ENCODE results near the gene RHOBTB3. TPM values are rescaled to one million over a fixed set of nuclear protein-coding genes. Genes with fewer than 3 reads are reported as not detected.

RHOBTB3 gene
- total and polyA plus RNA-seq, 7 donors = 12.3 to 151 (median 75.6) TPM

- no peaks in the 10 kb centered on the region for H3K9me3 ChIP-seq
- peaks cover 0 to 68% (median 38%) of the 10 kb centered on the region in 4 donors for H3K4me1 ChIP-seq
- no peak for DNase-seq
- H3K36me3 ChIP-seq = no peaks in the 10 kb centered on the region
- no peak for TF ChIP-seq POLR2A (IDR thresholded peaks at IDR 0.05)
- no peak for TF ChIP-seq EP300 (IDR thresholded peaks at IDR 0.05)
- no peak for TF ChIP-seq CTCF (IDR thresholded peaks at IDR 0.05)
- TF ChIP-seq POLR2AphosphoS5 (IDR thresholded peaks at IDR 0.05) = no peak
- H3K27ac ChIP-seq = peak overlapping the region; percentile 24 to 98 (median 68)
- WGBS, 2 donors = 77 to 89% methylated on average over 4 of the region's 4 CpGs
- H3K27me3 ChIP-seq = no peaks in the 10 kb centered on the region
- no peak overlapping the region for H3K4me3 ChIP-seq
- intact Hi-C loops (cut with DNase I) = no loop called here
These were observed 5.0 kb upstream of the RHOBTB3 start for GRCh38 chr5:95725937-95726810.

GRCh38 chr5:95726811-95727763, 4.0 kb upstream of the RHOBTB3 start:
- H3K9me3 ChIP-seq = no peaks in the 10 kb centered on the region
- H3K36me3 ChIP-seq = no peaks in the 10 kb centered on the region
- no peaks in the 10 kb centered on the region for H3K27me3 ChIP-seq
- DNase-seq = no peak
- H3K27ac ChIP-seq = peak overlapping the region; percentile 24 to 98 (median 68)
- intact Hi-C loops (cut with DNase I) = no loop called here
- peaks cover 0 to 60% (median 33%) of the 10 kb centered on the region in 4 donors for H3K4me1 ChIP-seq
- 68 to 79% methylated on average over 5 of the region's 5 CpGs for WGBS, 2 donors
- TF ChIP-seq EP300 (IDR thresholded peaks at IDR 0.05) (no peak), CTCF (IDR thresholded peaks at IDR 0.05) (no peak), POLR2AphosphoS5 (IDR thresholded peaks at IDR 0.05) (no peak), POLR2A (IDR thresholded peaks at IDR 0.05) (no peak)
- H3K4me3 ChIP-seq = no peak overlapping the region

- Histone ChIP-seq H3K9me3 (no peaks in the 10 kb centered on the region), H3K27ac (peak overlapping the region in 3 of 4 donors; percentile 43 to 98 (median 94)), H3K36me3 (no peaks in the 10 kb centered on the region), H3K4me3 (no peak overlapping the region), H3K27me3 (no peaks in the 10 kb centered on the region), H3K4me1 (peaks cover 0 to 61% (median 33%) of the 10 kb centered on the region in 4 donors)
- TF ChIP-seq POLR2AphosphoS5 (IDR thresholded peaks at IDR 0.05) (no peak), CTCF (IDR thresholded peaks at IDR 0.05) (no peak), EP300 (IDR thresholded peaks at IDR 0.05) (no peak), POLR2A (IDR thresholded peaks at IDR 0.05) (no peak)
- no peak for DNase-seq
- intact Hi-C loops (cut with DNase I) = no loop called here
- 21 to 57% methylated on average over 2 of the region's 2 CpGs for WGBS, 2 donors
These were observed 3.4 kb upstream of the RHOBTB3 start for GRCh38 chr5:95727764-95728191.

GRCh38 chr5:95728494-95729114, 2.5 kb upstream of the RHOBTB3 start:
- no peaks in the 10 kb centered on the region for H3K27me3 ChIP-seq
- DNase-seq = no peak
- TF ChIP-seq EP300 (IDR thresholded peaks at IDR 0.05) (no peak), CTCF (IDR thresholded peaks at IDR 0.05) (no peak), POLR2A (IDR thresholded peaks at IDR 0.05) (no peak), POLR2AphosphoS5 (IDR thresholded peaks at IDR 0.05) (no peak)
- H3K4me3 ChIP-seq = no peak overlapping the region
- WGBS, 2 donors = 88 to 95% methylated on average over 3 of the region's 3 CpGs
- H3K4me1 ChIP-seq = peaks cover 0 to 61% (median 36%) of the 10 kb centered on the region in 4 donors
- H3K9me3 ChIP-seq = no peaks in the 10 kb centered on the region
- intact Hi-C loops (cut with DNase I) = no loop called here
- H3K36me3 ChIP-seq = no peaks in the 10 kb centered on the region
- peak overlapping the region; percentile 43 to 98 (median 69) for H3K27ac ChIP-seq
